Pons (tissue), 1 donor: ENCODE measurements around the gene ZNF493.

Experiments
- DNase-seq: peaks from one replicate; pipeline ENCODE4 v3.0.0-alpha.2; 2016; ENCODE audit warnings: low spot score

The ZNF493 gene

GRCh38 chr19:21396893-21397572 is at the start of gene ZNF493:
TSS of gene ZNF493 (plus strand) at chr19:21397133. CDS start at chr19:21397238, 105 bp downstream.
- DNase-seq = peak; percentile 98

GRCh38 chr19:21352830-21353229 is 44.1 kb upstream of the ZNF493 start:
- no peak for DNase-seq

- DNase-seq = peak; percentile 98
Observed at GRCh38 chr19:21358768-21359451, 38.0 kb upstream of the ZNF493 start, which contains the start of gene ZNF738. TSS of gene ZNF738 (plus strand) at chr19:21359000. CDS start at chr19:21359141, 141 bp downstream.

GRCh38 chr19:21362291-21362690 is 34.6 kb upstream of the ZNF493 start:
- DNase-seq = no peak

GRCh38 chr19:21383980-21384582 is 12.9 kb upstream of the ZNF493 start:
- DNase-seq = no peak

GRCh38 chr19:21396121-21396520 is 812 bp upstream of the ZNF493 start:
- no peak for DNase-seq

- DNase-seq = no peak
Observed at GRCh38 chr19:21398851-21399250, 1.9 kb downstream of the ZNF493 start.

- no peak for DNase-seq
Observed at GRCh38 chr19:21402303-21402985, 5.5 kb downstream of the ZNF493 start.

GRCh38 chr19:21410166-21410565 is 13.2 kb downstream of the ZNF493 start:
- DNase-seq = no peak

GRCh38 chr19:21422244-21422643 is 25.3 kb downstream of the ZNF493 start:
- no peak for DNase-seq

- no peak for DNase-seq
Observed at GRCh38 chr19:21423057-21424041, 26.4 kb downstream of the ZNF493 start.

GRCh38 chr19:21430675-21431074 is 33.7 kb downstream of the ZNF493 start:
- DNase-seq = no peak

GRCh38 chr19:21432590-21432989 is 35.7 kb downstream of the ZNF493 start:
- DNase-seq = no peak

- no peak for DNase-seq
Observed at GRCh38 chr19:21434516-21434915, 37.6 kb downstream of the ZNF493 start.

- DNase-seq = no peak
Observed at GRCh38 chr19:21434967-21435544, 38.1 kb downstream of the ZNF493 start.

GRCh38 chr19:21439201-21439751 is 42.3 kb downstream of the ZNF493 start:
- no peak for DNase-seq

- DNase-seq = no peak
Observed at GRCh38 chr19:21440321-21440720, 43.4 kb downstream of the ZNF493 start.

GRCh38 chr19:21451187-21451586 is 54.3 kb downstream of the ZNF493 start:
- no peak for DNase-seq

GRCh38 chr19:21454901-21455300 is 58.0 kb downstream of the ZNF493 start:
- no peak for DNase-seq

- no peak for DNase-seq
Observed at GRCh38 chr19:21460686-21461085, 63.8 kb downstream of the ZNF493 start.

GRCh38 chr19:21462540-21462939 is 65.6 kb downstream of the ZNF493 start:
- no peak for DNase-seq
